HCT116 (cell line): ENCODE measurements around the gene ITK. TPM values are rescaled to one million over a fixed set of nuclear protein-coding genes. Genes with fewer than 3 reads are reported as not detected.

Experiments
- ATAC-seq: fragments of 200-7000 bp; cut with Tn5 transposase; 2 replicates; pipeline ENCODE4 v1.9.1; 2020; ENCODE audit warnings: mild to moderate bottlenecking, moderate library complexity
- BruUV-seq: library from RNA; stranded (reverse); fragments of 400-500 nt; replicated peaks from 2 replicates; lab custom pipeline; 2021; lab: Mats Ljungman, UMichigan
- CTCF ChIA-PET: fragments of 300-600 bp; sonication (Branson Sonifier 250); formaldehyde crosslinking; loops from one replicate; lab custom pipeline; 2021; ENCODE audit warnings: antibody characterized with exemption; lab: Charles Lee
- POLR2A ChIA-PET: fragments of 300-600, 350-600 bp; sonication (Branson Sonifier 250); formaldehyde crosslinking; loops from one replicate; lab custom pipeline; 2021; ENCODE audit warnings: antibody characterized with exemption; lab: Charles Lee
- RAD21 ChIA-PET, 2 experiments: fragments of 300-600 bp; sonication (Branson Sonifier 250); formaldehyde crosslinking; loops; one replicate each; lab custom pipeline; 2023; ENCODE audit warnings: low total read pairs in 2 of 2; ENCODE audit not compliant: uncharacterized antibody in 2 of 2, unreplicated experiment in 2 of 2, low non-redundant PET in 1 of 2; lab: Charles Lee
- DNase-seq: peaks from one replicate; pipeline ENCODE4 v3.0.0-alpha.2; 2010; ENCODE audit warnings: low read depth, low spot score
- H2AFZ ChIP-seq: fragments of 200-600 bp; shearing (Covaris generic), sonication (generic); 2 replicates; pipeline ENCODE4 v1.6.1; 2017; ENCODE audit warnings: low read depth, mixed run types, mixed read lengths, antibody characterized with exemption, low read length; ENCODE audit not compliant: poor library complexity, severe bottlenecking
- H3K27ac ChIP-seq: 2 replicates; pipeline ENCODE4 v1.5.1; 2012; ENCODE audit warnings: low read depth, low read length
- H3K27me3 ChIP-seq: fragments of 200-600 bp; sonication (generic); 2 replicates; pipeline ENCODE4 v1.6.1; 2016; ENCODE audit warnings: mixed run types, low read length, mixed read lengths; ENCODE audit not compliant: insufficient read depth
- H3K36me3 ChIP-seq, 2 experiments: fragments of 200-500 bp in 1 of 2; fragments of 200-600 bp in 1 of 2; sonication (Bioruptor generic) in 1 of 2; sonication (generic) in 1 of 2; 2 replicates each; pipeline versions ENCODE4 v1.5.1 to v1.6.1; 2014 to 2016; ENCODE audit warnings: low read length in 2 of 2, inconsistent platforms in 1 of 2, mixed read lengths in 1 of 2, mixed run types in 1 of 2; ENCODE audit not compliant: insufficient read depth in 2 of 2, control insufficient read depth in 1 of 2
- H3K4me1 ChIP-seq, 2 experiments: fragments of 200-600 bp in 1 of 2; sonication (generic) in 1 of 2; 2 replicates each; pipeline versions ENCODE4 v1.5.1 to v1.6.1; 2012 to 2017; ENCODE audit warnings: low read length in 2 of 2, inconsistent platforms in 1 of 2, mild to moderate bottlenecking in 1 of 2, mixed read lengths in 1 of 2, mixed run types in 1 of 2, moderate library complexity in 1 of 2; ENCODE audit not compliant: insufficient read depth in 2 of 2, control insufficient read depth in 1 of 2
- H3K4me2 ChIP-seq: fragments of 200-600 bp; sonication (generic); 2 replicates; pipeline ENCODE4 v1.6.1; 2017; ENCODE audit warnings: mixed run types, low read length, mixed read lengths
- H3K4me3 ChIP-seq, 2 experiments: fragments of 200-600 bp in 1 of 2; sonication (generic) in 1 of 2; replicated peaks in 1 of 2; 2 replicates each; pipeline ENCODE4 v1.5.1; 2011 to 2016; ENCODE audit warnings: low read length in 2 of 2, control low read depth in 1 of 2, low read depth in 1 of 2, mild to moderate bottlenecking in 1 of 2, mixed read lengths in 1 of 2, mixed run types in 1 of 2
- H3K79me2 ChIP-seq: fragments of 200-600 bp; sonication (generic); 2 replicates; pipeline ENCODE4 v1.6.1; 2017; ENCODE audit warnings: mild to moderate bottlenecking, mixed run types, low read length, moderate library complexity, mixed read lengths; ENCODE audit not compliant: insufficient read depth
- H3K9ac ChIP-seq: fragments of 200-600 bp; sonication (generic); 2 replicates; pipeline ENCODE4 v1.6.1; 2016; ENCODE audit warnings: low read length, mixed read lengths
- H3K9me2 ChIP-seq: fragments of 200-600 bp; sonication (generic), shearing (Covaris generic); 2 replicates; pipeline ENCODE4 v1.6.1; 2017; ENCODE audit warnings: mixed run types, mild to moderate bottlenecking, moderate library complexity; ENCODE audit not compliant: insufficient read depth
- H3K9me3 ChIP-seq, 2 experiments: fragments of 200-500 bp in 1 of 2; fragments of 200-600 bp in 1 of 2; sonication (Bioruptor generic) in 1 of 2; sonication (generic) in 1 of 2; 2 replicates each; pipeline ENCODE4 v1.6.1; 2014 to 2017; ENCODE audit warnings: low read length in 2 of 2, mixed read lengths in 2 of 2, inconsistent platforms in 1 of 2, low read depth in 1 of 2, mild to moderate bottlenecking in 1 of 2, mixed run types in 1 of 2, moderate library complexity in 1 of 2; ENCODE audit not compliant: control insufficient read depth in 1 of 2, insufficient read depth in 1 of 2
- H4K20me1 ChIP-seq: fragments of 200-600 bp; sonication (generic), shearing (Covaris generic); 2 replicates; pipeline ENCODE4 v1.6.1; 2017; ENCODE audit warnings: mixed run types, mild to moderate bottlenecking, moderate library complexity; ENCODE audit not compliant: insufficient read depth
- CBX3 ChIP-seq: IDR thresholded peaks from 2 replicates; pipeline ENCODE4 v1.6.1; 2012; ENCODE audit warnings: low read depth
- CEBPB ChIP-seq: IDR thresholded peaks from 2 replicates; pipeline ENCODE4 v1.6.1; 2012; ENCODE audit warnings: low read depth
- CTCF ChIP-seq, 3 experiments: fragments of 200-600 bp in 1 of 3; sonication (generic) in 1 of 3; IDR thresholded peaks in 2 of 3; conservative IDR thresholded peaks in 1 of 3; 2 replicates each; pipeline ENCODE4 v1.5.1; 2012 to 2017; ENCODE audit warnings: low read depth in 2 of 3, low read length in 2 of 3, antibody characterized with exemption in 1 of 3, borderline replicate concordance in 1 of 3, control low read depth in 1 of 3, mild to moderate bottlenecking in 1 of 3, mixed read lengths in 1 of 3, mixed run types in 1 of 3, moderate library complexity in 1 of 3; ENCODE audit not compliant: insufficient read depth in 1 of 3
- EGR1 ChIP-seq: IDR thresholded peaks from 2 replicates; pipeline ENCODE4 v1.6.1; 2012; ENCODE audit warnings: low read depth
- EZH2phosphoT487 ChIP-seq: fragments of 200-600 bp; IDR thresholded peaks from 2 replicates; pipeline ENCODE4 v1.6.1; 2018; ENCODE audit warnings: antibody characterized with exemption, borderline replicate concordance
- JUND ChIP-seq: IDR thresholded peaks from 2 replicates; pipeline ENCODE4 v1.6.1; 2012
- POLR2A ChIP-seq: IDR thresholded peaks from 2 replicates; pipeline ENCODE4 v1.7.0; 2011; ENCODE audit warnings: borderline replicate concordance; ENCODE audit not compliant: insufficient read depth, insufficient read length; ENCODE audit errors: extremely low read depth
- POLR2AphosphoS5 ChIP-seq: IDR thresholded peaks from 2 replicates; pipeline ENCODE4 v1.6.1; 2011; ENCODE audit warnings: mild to moderate bottlenecking, low read depth, low read length, moderate library complexity
- SIN3A ChIP-seq: IDR thresholded peaks from 2 replicates; pipeline ENCODE4 v1.6.1; 2012; ENCODE audit warnings: low read depth
- SP1 ChIP-seq: IDR thresholded peaks from 2 replicates; pipeline ENCODE4 v1.6.1; 2012; ENCODE audit warnings: low read depth
- SRF ChIP-seq: IDR thresholded peaks from 2 replicates; pipeline ENCODE4 v1.6.1; 2012; ENCODE audit warnings: low read depth
- TCF7L2 ChIP-seq: IDR thresholded peaks from 2 replicates; pipeline ENCODE4 v1.7.0; 2011; ENCODE audit warnings: borderline replicate concordance, inconsistent platforms; ENCODE audit not compliant: insufficient read depth, insufficient read length; ENCODE audit errors: extremely low read depth
- YY1 ChIP-seq: IDR thresholded peaks from 2 replicates; pipeline ENCODE4 v1.6.1; 2011; ENCODE audit warnings: low read length, low read depth, moderate library complexity, mild to moderate bottlenecking; ENCODE audit not compliant: insufficient replicate concordance; ENCODE audit errors: extremely low read depth
- ZFX ChIP-seq: fragments of 450-650 bp; IDR thresholded peaks from 2 replicates; pipeline ENCODE4 v1.6.1; 2017
- ZNF274 ChIP-seq: fragments of 200-500 bp; sonication (Bioruptor generic); IDR thresholded peaks from 2 replicates; pipeline ENCODE4 v1.6.1; 2014; ENCODE audit warnings: mild to moderate bottlenecking, low read depth, low read length, inconsistent platforms
- intact Hi-C: fragments of 100-400 bp; cut with micrococcal nuclease; formaldehyde crosslinking; loops from 2 replicates; pipeline ENCODE4 v1.10.0; 2022
- total RNA-seq: library from RNA; stranded (reverse); gene quantifications from one replicate; pipeline ENCODE4 v1.2.1, GENCODE V29; 2021; ENCODE audit not compliant: unreplicated experiment
- TF ChIP-seq, protein P1 (sequence below): IDR thresholded peaks from 2 replicates; pipeline ENCODE4 v1.6.1; 2011; ENCODE audit warnings: mild to moderate bottlenecking, low read length, moderate library complexity; ENCODE audit not compliant: insufficient replicate concordance; ENCODE audit errors: extremely low read depth
- TF ChIP-seq, protein P2 (sequence below): IDR thresholded peaks from 2 replicates; pipeline ENCODE4 v1.6.1; 2012; ENCODE audit warnings: low read depth
- TF ChIP-seq, protein P3 (sequence below): IDR thresholded peaks from 2 replicates; pipeline ENCODE4 v1.6.1; 2012

ITK gene
- total RNA-seq, 1 experiment from 2014 or later: 0.37 TPM

- Histone ChIP-seq H3K9me3 (no peaks in the 10 kb centered on the region), H3K79me2 (peaks cover 27% of the 10 kb centered on the region), H3K36me3 (peaks cover 0 to 12% of the 10 kb centered on the region in 2 experiments; a peak in 2 of 4 replicates), H3K4me2 (peak within 1 kb of the TSS; percentile 87), H3K4me3 (peak within 1 kb of the TSS; percentile 94 to 95), H4K20me1 (no peaks in the 10 kb centered on the region), H3K27me3 (no peaks in the 10 kb centered on the region), H3K4me1 (peaks cover 5 to 13% of the 10 kb centered on the region in 2 experiments; a peak in 3 of 4 replicates), H3K9me2 (no peaks in the 10 kb centered on the region), H2AFZ (peak within 1 kb of the TSS; percentile 50), H3K9ac (peak within 1 kb of the TSS; percentile 89), H3K27ac (peak within 1 kb of the TSS; percentile 73)
- CTCF ChIA-PET: interaction anchor here (0.8 to 1.8 kb wide), 4 partner anchors 8 to 112 kb away, joined by 3 to 14 read pairs (median 4); no protein-coding TSS in a partner anchor
- BruUV-seq: TSS peak; percentile 77
- ATAC-seq (peak; percentile 99), DNase-seq (peak; percentile 99)
- POLR2A ChIA-PET: interaction anchor here (0.7 to 1.8 kb wide), 3 partner anchors 11 to 539 kb away, joined by 3 to 7 read pairs (median 4); no protein-coding TSS in a partner anchor
- RAD21 ChIA-PET: no interaction called here
- intact Hi-C loops: loop anchor here (10.0 kb wide), 2 partner anchors 122 to 602 kb away; partner anchors contain the start of genes CYFIP2 and LSM11
- TF ChIP-seq TCF7L2 (no peak), ZNF274 (no peak), EGR1 (peak; percentile 56; the same call in 1 of the 2 replicates), SRF (no peak; the same call in 1 of the 2 replicates), POLR2AphosphoS5 (peak; percentile 93), POLR2A (peak; percentile 87), CEBPB (peak; percentile 12; the same call in 1 of the 2 replicates), CTCF (IDR thresholded peaks at IDR 0.05 in 2 of 3, conservative IDR thresholded peaks at IDR 0.05 in 1 of 3; ENCODE audit: borderline replicate concordance in 1 of 3, insufficient read depth in 1 of 3, low read depth in 2 of 3, low read length in 2 of 3) (no peak), EZH2phosphoT487 (no peak), SIN3A (peak; percentile 74), JUND (no peak), CBX3 (no peak), YY1 (no peak), SP1 (peak; percentile 85), ZFX (peak; percentile 52; the same call in 1 of the 2 replicates)
- TF ChIP-seq, protein P1, sequence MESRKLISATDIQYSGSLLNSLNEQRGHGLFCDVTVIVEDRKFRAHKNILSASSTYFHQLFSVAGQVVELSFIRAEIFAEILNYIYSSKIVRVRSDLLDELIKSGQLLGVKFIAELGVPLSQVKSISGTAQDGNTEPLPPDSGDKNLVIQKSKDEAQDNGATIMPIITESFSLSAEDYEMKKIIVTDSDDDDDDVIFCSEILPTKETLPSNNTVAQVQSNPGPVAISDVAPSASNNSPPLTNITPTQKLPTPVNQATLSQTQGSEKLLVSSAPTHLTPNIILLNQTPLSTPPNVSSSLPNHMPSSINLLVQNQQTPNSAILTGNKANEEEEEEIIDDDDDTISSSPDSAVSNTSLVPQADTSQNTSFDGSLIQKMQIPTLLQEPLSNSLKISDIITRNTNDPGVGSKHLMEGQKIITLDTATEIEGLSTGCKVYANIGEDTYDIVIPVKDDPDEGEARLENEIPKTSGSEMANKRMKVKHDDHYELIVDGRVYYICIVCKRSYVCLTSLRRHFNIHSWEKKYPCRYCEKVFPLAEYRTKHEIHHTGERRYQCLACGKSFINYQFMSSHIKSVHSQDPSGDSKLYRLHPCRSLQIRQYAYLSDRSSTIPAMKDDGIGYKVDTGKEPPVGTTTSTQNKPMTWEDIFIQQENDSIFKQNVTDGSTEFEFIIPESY: no peak
- TF ChIP-seq, protein P2, sequence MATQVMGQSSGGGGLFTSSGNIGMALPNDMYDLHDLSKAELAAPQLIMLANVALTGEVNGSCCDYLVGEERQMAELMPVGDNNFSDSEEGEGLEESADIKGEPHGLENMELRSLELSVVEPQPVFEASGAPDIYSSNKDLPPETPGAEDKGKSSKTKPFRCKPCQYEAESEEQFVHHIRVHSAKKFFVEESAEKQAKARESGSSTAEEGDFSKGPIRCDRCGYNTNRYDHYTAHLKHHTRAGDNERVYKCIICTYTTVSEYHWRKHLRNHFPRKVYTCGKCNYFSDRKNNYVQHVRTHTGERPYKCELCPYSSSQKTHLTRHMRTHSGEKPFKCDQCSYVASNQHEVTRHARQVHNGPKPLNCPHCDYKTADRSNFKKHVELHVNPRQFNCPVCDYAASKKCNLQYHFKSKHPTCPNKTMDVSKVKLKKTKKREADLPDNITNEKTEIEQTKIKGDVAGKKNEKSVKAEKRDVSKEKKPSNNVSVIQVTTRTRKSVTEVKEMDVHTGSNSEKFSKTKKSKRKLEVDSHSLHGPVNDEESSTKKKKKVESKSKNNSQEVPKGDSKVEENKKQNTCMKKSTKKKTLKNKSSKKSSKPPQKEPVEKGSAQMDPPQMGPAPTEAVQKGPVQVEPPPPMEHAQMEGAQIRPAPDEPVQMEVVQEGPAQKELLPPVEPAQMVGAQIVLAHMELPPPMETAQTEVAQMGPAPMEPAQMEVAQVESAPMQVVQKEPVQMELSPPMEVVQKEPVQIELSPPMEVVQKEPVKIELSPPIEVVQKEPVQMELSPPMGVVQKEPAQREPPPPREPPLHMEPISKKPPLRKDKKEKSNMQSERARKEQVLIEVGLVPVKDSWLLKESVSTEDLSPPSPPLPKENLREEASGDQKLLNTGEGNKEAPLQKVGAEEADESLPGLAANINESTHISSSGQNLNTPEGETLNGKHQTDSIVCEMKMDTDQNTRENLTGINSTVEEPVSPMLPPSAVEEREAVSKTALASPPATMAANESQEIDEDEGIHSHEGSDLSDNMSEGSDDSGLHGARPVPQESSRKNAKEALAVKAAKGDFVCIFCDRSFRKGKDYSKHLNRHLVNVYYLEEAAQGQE: no peak
- TF ChIP-seq, protein P3, sequence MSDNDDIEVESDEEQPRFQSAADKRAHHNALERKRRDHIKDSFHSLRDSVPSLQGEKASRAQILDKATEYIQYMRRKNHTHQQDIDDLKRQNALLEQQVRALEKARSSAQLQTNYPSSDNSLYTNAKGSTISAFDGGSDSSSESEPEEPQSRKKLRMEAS: no peak
Observed at GRCh38 chr5:157142317-157143126, 38.1 kb upstream of the ITK start, which contains the start of gene MED7. MED7 (minus strand) TSS chr5:157142865; CDS start chr5:157139431, 3,434 bp downstream.
